ENCODE measurements around the gene CYP4F3. TPM values are rescaled to one million over a fixed set of nuclear protein-coding genes. Genes with fewer than 3 reads are reported as not detected.

The CYP4F3 gene
- polyA plus RNA-seq, 4 donors = 0.16 to 1.3 (median 0.54) TPM

Other genes with a start within 250 kb of the CYP4F3 start
- 100 to 1,000 TPM in 3 of 4 donors, 10 to 100 TPM in 1; 84.3 to 130 (median 120) TPM for gene AKAP8L, start 221.9 kb upstream of the CYP4F3 start, polyA plus RNA-seq (ENCODE audit: insufficient read length in 4 of 4)
- 10 to 100 TPM; 23.7 to 47.6 (median 38.8) TPM for gene WIZ, start 190.9 kb upstream of the CYP4F3 start, polyA plus RNA-seq (ENCODE audit: insufficient read length in 4 of 4)
- gene RASAL3, start 176.4 kb upstream of the CYP4F3 start, polyA plus RNA-seq (ENCODE audit: insufficient read length in 4 of 4) = 1 to 10 TPM in 2 of 4 donors, under 1 TPM in 2; 0.79 to 1.6 (median 0.99) TPM
- under 1 TPM in 2 of 4 donors, not detected in 2; 0.05 to 0.11 TPM for gene PGLYRP2, start 161.4 kb upstream of the CYP4F3 start, polyA plus RNA-seq (ENCODE audit: insufficient read length in 4 of 4)
- gene CYP4F22, start 132.4 kb upstream of the CYP4F3 start, polyA plus RNA-seq (ENCODE audit: insufficient read length in 4 of 4) = under 1 TPM; 0.16 to 0.62 (median 0.24) TPM
- under 1 TPM in 1 of 4 donors, not detected in 3; 0.08 TPM for gene CYP4F8, start 25.7 kb upstream of the CYP4F3 start, polyA plus RNA-seq (ENCODE audit: insufficient read length in 4 of 4)
- 1 to 10 TPM in 1 of 4 donors, under 1 TPM in 3; 0.41 to 2.0 (median 0.67) TPM for gene CYP4F12, start 32.2 kb downstream of the CYP4F3 start, polyA plus RNA-seq (ENCODE audit: insufficient read length in 4 of 4)
- gene OR10H2, start 87.1 kb downstream of the CYP4F3 start, polyA plus RNA-seq (ENCODE audit: insufficient read length in 4 of 4) = not detected
- gene OR10H3, start 97.1 kb downstream of the CYP4F3 start, polyA plus RNA-seq (ENCODE audit: insufficient read length in 4 of 4) = not detected
- gene OR10H5, start 146.8 kb downstream of the CYP4F3 start, polyA plus RNA-seq (ENCODE audit: insufficient read length in 4 of 4) = under 1 TPM; 0.03 to 0.13 (median 0.08) TPM
- under 1 TPM in 3 of 4 donors, not detected in 1; 0.04 to 0.11 (median 0.05) TPM for gene OR10H1, start 174.8 kb downstream of the CYP4F3 start, polyA plus RNA-seq (ENCODE audit: insufficient read length in 4 of 4)

All from left renal cortex interstitium (tissue), 4 donors.